Measurements from ENCODE around the gene REEP1. TPM values are rescaled to one million over a fixed set of nuclear protein-coding genes. Genes with fewer than 3 reads are reported as not detected.

Gene REEP1
- total RNA-seq, 2 experiments from 2014 or later = not detected

- intact Hi-C loops (cut with micrococcal nuclease; ENCODE audit: unreplicated experiment) = no loop called here
- no peaks in the 10 kb centered on the region for H3K9me3 ChIP-seq (ENCODE audit: low read length)
- DNase-seq (ENCODE audit: low spot score) = no peak
- POLR2A ChIA-PET = interaction anchor here (0.7 kb wide), 1 partner anchor 526 kb away, joined by 4 read pairs; no protein-coding TSS in a partner anchor
- H3K4me3 ChIP-seq (ENCODE audit: low read depth, low read length, poor library complexity, severe bottlenecking) = no peak overlapping the region
- no peak overlapping the region for H3K4me2 ChIP-seq (ENCODE audit: low read length)
- H3K36me3 ChIP-seq (ENCODE audit: insufficient read depth, low read length) = no peaks in the 10 kb centered on the region
- BruUV-seq (replicated peaks) = no TSS peak
- no peaks in the 10 kb centered on the region for H3K9me2 ChIP-seq (ENCODE audit: insufficient read depth, low read length)
- TF ChIP-seq, protein P1, sequence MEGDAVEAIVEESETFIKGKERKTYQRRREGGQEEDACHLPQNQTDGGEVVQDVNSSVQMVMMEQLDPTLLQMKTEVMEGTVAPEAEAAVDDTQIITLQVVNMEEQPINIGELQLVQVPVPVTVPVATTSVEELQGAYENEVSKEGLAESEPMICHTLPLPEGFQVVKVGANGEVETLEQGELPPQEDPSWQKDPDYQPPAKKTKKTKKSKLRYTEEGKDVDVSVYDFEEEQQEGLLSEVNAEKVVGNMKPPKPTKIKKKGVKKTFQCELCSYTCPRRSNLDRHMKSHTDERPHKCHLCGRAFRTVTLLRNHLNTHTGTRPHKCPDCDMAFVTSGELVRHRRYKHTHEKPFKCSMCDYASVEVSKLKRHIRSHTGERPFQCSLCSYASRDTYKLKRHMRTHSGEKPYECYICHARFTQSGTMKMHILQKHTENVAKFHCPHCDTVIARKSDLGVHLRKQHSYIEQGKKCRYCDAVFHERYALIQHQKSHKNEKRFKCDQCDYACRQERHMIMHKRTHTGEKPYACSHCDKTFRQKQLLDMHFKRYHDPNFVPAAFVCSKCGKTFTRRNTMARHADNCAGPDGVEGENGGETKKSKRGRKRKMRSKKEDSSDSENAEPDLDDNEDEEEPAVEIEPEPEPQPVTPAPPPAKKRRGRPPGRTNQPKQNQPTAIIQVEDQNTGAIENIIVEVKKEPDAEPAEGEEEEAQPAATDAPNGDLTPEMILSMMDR (conservative IDR thresholded peaks at IDR 0.05; ENCODE audit: low read length) = no peak
- TF ChIP-seq EZH2phosphoT487 (IDR thresholded peaks at IDR 0.05; ENCODE audit: borderline replicate concordance, low read depth, low read length) = no peak
- no peak overlapping the region for H2AFZ ChIP-seq (ENCODE audit: low read length)
- H3K4me1 ChIP-seq (ENCODE audit: insufficient read depth, low read length, poor library complexity, severe bottlenecking) = no peaks in the 10 kb centered on the region
- no peak overlapping the region for H3K27ac ChIP-seq (ENCODE audit: low read depth, low read length, poor library complexity, severe bottlenecking)
- H3K79me2 ChIP-seq (ENCODE audit: insufficient read depth, low read depth, low read length) = no peaks in the 10 kb centered on the region
- CTCF ChIA-PET (ENCODE audit: unreplicated experiment) = no interaction called here
- no peaks in the 10 kb centered on the region for H4K20me1 ChIP-seq (ENCODE audit: insufficient read depth, low read length)
These were observed 4.8 kb downstream of the REEP1 start for GRCh38 chr2:86332654-86333053.

DNA sequence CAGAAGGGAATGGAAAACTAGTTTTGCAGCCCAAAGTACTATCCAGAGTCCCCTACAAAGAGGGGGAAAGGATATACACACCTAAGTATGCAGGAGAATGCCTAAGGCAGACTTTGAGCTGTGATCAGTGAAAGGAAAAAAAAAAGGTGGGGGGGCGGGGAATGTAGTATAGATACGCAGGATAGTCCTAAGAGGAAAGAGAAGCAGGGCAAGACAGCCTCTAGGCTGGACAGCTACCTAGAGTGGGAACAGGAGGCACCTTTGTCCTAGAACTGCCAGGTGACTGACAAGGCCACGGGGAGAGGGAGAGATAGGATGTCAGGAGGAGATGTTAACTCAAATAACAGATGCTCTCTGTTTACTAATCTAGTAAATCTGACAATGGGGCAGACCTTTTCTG is 6.0 kb downstream of the REEP1 start:
- Histone ChIP-seq H3K9me3 (ENCODE audit: low read length) (no peaks in the 10 kb centered on the region), H3K4me2 (ENCODE audit: low read length) (no peak overlapping the region), H3K9me2 (ENCODE audit: insufficient read depth, low read length) (no peaks in the 10 kb centered on the region), H3K4me1 (ENCODE audit: insufficient read depth, low read length, poor library complexity, severe bottlenecking) (no peaks in the 10 kb centered on the region), H4K20me1 (ENCODE audit: insufficient read depth, low read length) (no peaks in the 10 kb centered on the region), H2AFZ (ENCODE audit: low read length) (no peak overlapping the region), H3K27ac (ENCODE audit: low read depth, low read length, poor library complexity, severe bottlenecking) (no peak overlapping the region), H3K79me2 (ENCODE audit: insufficient read depth, low read depth, low read length) (no peaks in the 10 kb centered on the region), H3K4me3 (ENCODE audit: low read depth, low read length, poor library complexity, severe bottlenecking) (no peak overlapping the region), H3K36me3 (ENCODE audit: insufficient read depth, low read length) (no peaks in the 10 kb centered on the region)
- DNase-seq (ENCODE audit: low spot score) = no peak
- ChIA-PET POLR2A (no interaction called here), CTCF (ENCODE audit: unreplicated experiment) (no interaction called here)
- no peak for TF ChIP-seq EZH2phosphoT487 (IDR thresholded peaks at IDR 0.05; ENCODE audit: borderline replicate concordance, low read depth, low read length)
- TF ChIP-seq, protein P1 (conservative IDR thresholded peaks at IDR 0.05; ENCODE audit: low read length) = no peak
- intact Hi-C loops (cut with micrococcal nuclease; ENCODE audit: unreplicated experiment) = no loop called here
- BruUV-seq (replicated peaks) = no TSS peak

DNA sequence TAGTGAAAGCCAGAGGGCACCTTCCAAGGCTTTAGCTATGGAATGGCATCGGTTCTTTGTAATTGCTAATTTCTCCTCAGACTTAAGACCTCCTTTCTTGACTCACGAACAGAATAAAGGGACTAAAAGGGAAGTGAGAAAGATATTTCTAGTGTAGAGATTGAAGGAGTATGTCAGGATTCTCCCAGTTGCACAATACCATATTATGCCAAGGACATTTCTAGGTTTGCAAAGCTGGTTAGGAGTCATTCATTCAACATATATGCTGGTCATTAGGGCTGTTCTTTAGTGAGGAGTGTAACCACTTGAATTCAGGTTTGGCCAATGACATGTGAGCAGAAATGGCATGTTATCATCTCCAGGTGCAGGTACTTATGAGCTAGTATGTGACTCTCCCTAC is 7.4 kb downstream of the REEP1 start:
- Histone ChIP-seq H2AFZ (ENCODE audit: low read length) (no peak overlapping the region), H4K20me1 (ENCODE audit: insufficient read depth, low read length) (no peaks in the 10 kb centered on the region), H3K9me2 (ENCODE audit: insufficient read depth, low read length) (no peaks in the 10 kb centered on the region), H3K79me2 (ENCODE audit: insufficient read depth, low read depth, low read length) (no peaks in the 10 kb centered on the region), H3K36me3 (ENCODE audit: insufficient read depth, low read length) (no peaks in the 10 kb centered on the region), H3K4me2 (ENCODE audit: low read length) (no peak overlapping the region), H3K4me1 (ENCODE audit: insufficient read depth, low read length, poor library complexity, severe bottlenecking) (no peaks in the 10 kb centered on the region), H3K9me3 (ENCODE audit: low read length) (no peaks in the 10 kb centered on the region), H3K27ac (ENCODE audit: low read depth, low read length, poor library complexity, severe bottlenecking) (no peak overlapping the region), H3K4me3 (ENCODE audit: low read depth, low read length, poor library complexity, severe bottlenecking) (no peak overlapping the region)
- ChIA-PET CTCF (ENCODE audit: unreplicated experiment) (interaction anchor here (0.6 kb wide), 1 partner anchor 80 kb away, joined by 3 read pairs; no protein-coding TSS in a partner anchor), POLR2A (no interaction called here)
- DNase-seq (ENCODE audit: low spot score) = no peak
- TF ChIP-seq, protein P1 (conservative IDR thresholded peaks at IDR 0.05; ENCODE audit: low read length) = no peak
- TF ChIP-seq EZH2phosphoT487 (IDR thresholded peaks at IDR 0.05; ENCODE audit: borderline replicate concordance, low read depth, low read length) = no peak
- BruUV-seq (replicated peaks) = no TSS peak
- intact Hi-C loops (cut with micrococcal nuclease; ENCODE audit: unreplicated experiment) = no loop called here
